ENCODE results near the gene KRTAP4-6.
A peak's percentile ranks its signal among the peaks of the same experiment; 100 is the strongest.
"Not testable (repeated sequence)": the region's sequence is repeated elsewhere in the genome, so short reads cannot be mapped to it uniquely, and the experiment has no call there.

KRTAP4-6 gene

DNA sequence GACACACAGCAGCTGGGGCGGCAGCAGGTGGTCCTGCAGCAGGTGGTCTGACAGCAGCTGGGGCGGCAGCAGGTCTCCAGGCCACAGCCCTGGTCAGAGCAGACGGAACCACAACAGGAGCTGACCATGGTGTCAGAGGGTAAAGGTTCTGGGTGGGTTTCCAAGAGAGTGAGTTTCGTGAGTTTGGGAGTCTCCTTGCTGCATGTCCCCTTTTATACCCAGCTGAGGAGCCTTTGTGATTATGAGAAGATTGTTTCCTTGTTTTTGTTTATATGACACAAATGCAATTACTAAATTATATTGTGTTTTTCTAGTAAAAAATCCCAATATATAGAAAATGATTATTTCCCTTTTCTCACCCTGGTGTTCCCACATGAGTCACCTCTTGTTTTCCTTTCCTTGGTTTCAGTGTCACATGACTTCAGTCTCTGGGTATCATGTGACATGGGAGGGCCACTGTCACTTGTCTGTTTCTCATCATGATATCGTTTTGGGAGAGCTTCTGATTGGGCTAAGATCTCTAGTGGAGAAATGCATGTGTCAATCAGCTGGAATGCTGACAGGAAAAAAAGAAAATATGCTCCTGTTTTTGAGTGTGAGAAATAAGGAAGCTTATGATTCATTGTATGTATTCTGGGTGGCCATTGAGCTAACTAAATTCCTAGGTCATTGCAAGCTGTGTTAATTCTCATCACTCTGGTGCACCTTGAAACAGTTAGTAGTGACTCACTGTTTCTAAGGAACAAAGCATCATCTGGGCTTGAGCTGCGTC, at the start of gene KRTAP4-6:
Gene KRTAP4-6 (minus strand): TSS at position 185 of the 772 bp plus-strand sequence. CDS start 57 bp downstream, at position 128.
- DNase-seq (ENCODE audit: low spot score): no peak

DNA sequence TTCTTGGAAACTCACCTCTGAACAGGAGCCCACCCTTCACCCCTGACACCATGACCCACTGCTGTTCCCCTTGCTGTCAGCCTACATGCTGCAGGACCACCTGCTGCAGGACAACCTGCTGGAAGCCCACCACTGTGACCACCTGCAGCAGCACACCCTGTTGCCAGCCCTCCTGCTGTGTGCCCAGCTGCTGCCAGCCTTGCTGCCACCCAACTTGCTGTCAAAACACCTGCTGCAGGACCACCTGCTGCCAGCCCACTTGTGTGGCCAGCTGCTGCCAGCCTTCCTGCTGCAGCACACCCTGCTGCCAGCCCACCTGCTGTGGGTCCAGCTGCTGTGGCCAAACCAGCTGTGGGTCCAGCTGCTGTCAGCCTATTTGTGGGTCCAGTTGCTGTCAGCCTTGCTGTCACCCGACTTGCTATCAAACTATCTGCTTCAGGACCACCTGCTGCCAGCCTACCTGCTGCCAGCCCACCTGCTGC, 49.5 kb upstream of the KRTAP4-6 start, which contains the start of gene KRTAP9-1:
Gene KRTAP9-1 (plus strand): TSS at position 51 of the 482 bp plus-strand sequence. CDS start 0 bp downstream, at position 51.
- not testable (repeated sequence) for DNase-seq (ENCODE audit: low spot score)

DNA sequence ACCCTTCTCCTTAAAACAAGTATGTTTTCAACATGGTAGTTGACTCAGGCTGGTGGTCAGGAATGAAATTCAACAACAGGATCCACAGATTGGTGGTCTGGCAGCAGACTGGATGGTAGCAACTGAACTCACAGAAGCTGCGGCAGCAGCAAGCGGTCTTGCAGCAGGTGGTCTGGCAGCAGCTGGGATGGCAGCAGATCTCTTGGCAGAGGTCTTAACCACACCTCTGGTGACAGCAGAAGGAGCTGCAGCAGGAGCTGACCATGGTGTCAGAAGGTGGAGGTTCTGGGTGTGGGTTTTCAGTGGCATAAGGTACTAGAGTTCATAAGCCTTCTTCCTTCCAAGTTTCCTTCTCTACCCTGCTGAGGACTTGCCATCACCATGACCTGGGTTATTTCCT, 46.5 kb upstream of the KRTAP4-6 start:
- no peak for DNase-seq (ENCODE audit: low spot score)

DNA sequence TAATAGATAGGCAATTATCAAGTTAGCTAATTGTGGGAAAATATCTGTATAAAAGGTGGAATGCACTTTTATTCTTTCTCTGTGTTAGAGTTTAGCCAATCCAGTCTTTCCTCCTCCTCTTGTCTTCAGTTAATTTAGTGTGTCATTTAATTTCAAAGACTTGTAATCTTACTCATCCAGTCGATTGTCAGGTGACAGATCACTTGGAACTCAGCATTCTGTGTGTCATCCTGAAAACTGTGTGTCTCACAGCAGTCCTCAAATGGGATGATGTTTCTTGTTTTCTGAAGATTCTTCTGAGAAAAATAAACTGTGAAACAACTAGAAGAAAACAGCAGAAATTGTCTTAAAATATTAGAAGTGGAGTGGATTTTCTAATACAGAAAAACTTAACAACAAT, 44.7 kb upstream of the KRTAP4-6 start:
- no peak for DNase-seq (ENCODE audit: low spot score)

DNA sequence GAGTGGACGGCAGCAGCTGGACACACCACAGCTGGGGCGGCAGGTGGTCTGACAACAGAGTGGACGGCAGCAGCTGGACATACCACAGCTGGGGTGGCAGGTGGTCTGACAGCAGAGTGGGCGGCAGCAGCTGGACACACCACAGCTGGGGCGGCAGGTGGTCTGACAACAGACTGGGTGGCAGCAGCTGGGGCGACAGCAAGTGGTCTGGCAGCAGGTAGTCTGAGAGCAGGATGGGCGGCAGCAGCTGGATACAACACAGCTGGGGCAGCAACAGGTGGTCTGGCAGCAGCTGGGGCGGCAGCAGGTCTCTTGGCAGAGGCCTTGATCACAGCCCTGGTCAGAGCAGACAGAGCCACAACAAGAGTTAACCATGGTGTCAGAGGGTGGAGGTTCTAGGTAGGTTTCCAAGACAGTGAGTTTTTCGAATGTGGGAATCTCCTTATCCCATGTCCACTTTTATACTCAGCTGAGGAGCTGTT, 44.2 kb upstream of the KRTAP4-6 start, which contains the start of gene KRTAP4-1:
Gene KRTAP4-1 (minus strand): TSS at position 432 of the 482 bp plus-strand sequence. CDS start 57 bp downstream, at position 375.
- DNase-seq (ENCODE audit: low spot score): no peak

DNA sequence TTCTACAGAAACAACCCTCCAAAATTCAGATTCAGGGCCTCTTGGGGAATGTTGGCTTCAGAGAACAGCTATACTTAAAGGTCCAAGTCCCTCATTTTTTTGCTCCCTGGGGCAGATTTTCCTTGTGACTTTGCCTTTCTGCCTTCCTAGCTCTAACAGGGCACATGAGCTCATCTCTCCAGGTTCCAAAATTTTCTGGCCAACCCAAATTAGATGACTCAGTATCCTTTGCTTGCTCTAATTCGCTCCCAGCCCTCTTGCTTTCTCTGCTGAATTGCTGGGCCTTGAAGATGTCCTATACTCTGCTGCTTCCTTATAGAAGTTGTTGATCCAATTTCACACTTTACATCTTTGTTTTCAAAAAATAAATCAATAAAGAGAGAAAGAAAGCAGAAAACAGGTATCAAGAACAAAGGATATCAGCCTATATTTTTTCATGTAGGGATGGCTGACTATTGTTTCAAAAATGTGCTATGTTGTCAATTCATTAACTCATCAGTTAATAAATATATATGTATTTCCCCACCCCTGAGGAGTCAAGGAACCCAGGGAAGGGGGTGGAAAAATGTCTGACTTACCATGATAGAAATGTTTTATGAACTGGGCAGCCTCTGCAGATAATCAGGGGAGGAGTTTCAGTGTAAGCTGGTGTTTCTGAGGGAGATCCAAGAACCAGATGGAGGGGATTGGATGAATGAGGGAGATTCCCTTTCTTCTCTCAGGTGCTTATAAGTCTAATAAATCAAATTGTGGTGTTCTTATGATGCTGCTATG, 38.7 kb upstream of the KRTAP4-6 start:
- no peak for DNase-seq (ENCODE audit: low spot score)

DNA sequence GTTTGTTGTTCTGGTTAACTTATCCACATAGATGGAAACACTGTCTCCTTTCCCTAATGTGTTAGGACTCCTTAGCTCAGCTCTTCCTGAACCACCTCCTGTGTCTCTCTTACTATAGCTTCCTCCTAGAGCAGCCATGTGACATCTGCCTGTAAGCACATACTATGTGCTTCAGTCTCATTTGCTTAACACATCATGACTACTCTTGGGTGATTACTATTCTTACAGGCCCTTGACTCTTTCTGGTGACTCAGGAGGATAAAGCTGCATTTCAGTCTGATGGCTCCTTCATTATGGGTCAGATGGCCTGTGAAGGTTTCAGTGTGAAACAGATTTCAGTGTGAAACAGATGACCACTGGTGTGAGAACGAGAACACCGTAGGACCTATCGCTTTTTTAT, 38.0 kb upstream of the KRTAP4-6 start:
- DNase-seq (ENCODE audit: low spot score): no peak

DNA sequence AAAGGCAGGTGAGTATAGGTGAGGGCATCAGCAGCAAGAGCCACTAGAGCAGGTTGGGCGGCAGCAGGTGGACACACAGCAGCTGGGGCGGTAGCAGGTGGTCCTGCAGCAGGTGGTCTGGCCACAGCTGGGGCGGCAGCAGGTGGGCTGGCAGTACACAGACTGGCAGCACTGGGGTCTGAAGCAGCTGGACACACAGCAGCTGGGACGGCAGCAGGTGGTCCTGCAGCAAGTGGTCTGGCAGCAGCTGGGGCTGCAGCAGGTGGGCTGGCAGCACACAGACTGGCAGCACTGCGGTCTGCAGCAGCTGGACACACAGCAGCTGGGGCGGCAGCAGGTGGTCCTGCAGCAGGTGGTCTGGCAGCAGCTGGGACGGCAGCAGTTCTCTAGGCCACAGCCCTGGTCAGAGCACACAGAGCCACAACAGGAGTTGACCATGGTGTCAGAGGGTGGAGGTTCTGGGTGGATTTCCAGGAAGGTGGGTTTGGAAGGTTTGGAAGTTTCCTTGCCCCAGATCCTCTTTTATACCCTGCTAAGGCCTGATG, 37.5 kb upstream of the KRTAP4-6 start, which contains the start of gene KRTAP4-2:
Gene KRTAP4-2 (minus strand): TSS at position 495 of the 545 bp plus-strand sequence. CDS start 57 bp downstream, at position 438.
- no peak for DNase-seq (ENCODE audit: low spot score)

DNA sequence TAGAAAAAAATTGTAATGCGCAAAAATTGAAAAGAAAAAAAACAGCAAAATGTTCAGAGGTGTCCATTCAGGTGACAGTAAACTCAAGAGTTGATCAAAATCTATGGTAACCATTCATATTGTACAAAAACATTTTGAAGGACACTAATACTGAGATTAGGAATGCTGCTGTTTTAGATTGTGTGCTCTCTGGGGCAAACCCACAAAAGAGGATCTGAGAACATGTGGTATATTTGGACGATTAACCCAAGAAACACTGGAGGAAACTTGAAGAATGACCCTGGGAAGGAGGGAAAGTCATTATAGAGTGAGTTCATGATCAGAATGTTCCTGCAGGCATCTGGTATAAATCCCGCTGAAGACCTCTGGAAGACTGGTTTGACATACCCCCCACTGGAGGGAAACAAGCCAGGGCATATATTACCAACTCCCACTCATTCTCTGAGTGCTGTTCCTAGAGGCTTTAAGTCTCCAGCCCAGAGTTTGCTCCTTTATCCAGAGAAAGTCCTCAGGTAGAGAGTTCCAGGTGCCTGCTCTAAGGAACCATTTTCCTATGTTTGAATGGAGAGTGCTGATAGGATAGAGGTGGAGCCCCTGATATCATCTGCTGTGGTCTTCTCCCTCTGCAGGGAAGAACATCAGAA, 36.5 kb upstream of the KRTAP4-6 start:
- no peak for DNase-seq (ENCODE audit: low spot score)

DNA sequence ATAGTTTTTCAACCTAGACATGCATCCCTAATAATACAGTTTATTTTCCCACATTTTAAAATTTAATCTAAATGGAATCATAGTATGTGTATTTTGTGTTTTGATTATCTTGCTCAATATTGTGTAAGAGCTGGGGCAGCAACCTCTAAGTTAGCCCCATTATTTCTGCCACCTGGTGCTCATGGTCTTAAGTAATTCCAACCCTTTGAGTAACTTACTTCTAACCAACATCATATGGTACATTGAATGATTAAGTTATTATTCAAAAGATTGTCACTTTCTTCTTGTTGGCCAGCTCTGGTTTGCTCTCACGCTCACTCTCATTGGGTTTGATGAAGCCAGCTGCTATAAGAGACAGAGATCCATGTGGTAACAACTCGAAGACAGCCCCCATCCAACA, 31.5 kb upstream of the KRTAP4-6 start:
- DNase-seq (ENCODE audit: low spot score): no peak

DNA sequence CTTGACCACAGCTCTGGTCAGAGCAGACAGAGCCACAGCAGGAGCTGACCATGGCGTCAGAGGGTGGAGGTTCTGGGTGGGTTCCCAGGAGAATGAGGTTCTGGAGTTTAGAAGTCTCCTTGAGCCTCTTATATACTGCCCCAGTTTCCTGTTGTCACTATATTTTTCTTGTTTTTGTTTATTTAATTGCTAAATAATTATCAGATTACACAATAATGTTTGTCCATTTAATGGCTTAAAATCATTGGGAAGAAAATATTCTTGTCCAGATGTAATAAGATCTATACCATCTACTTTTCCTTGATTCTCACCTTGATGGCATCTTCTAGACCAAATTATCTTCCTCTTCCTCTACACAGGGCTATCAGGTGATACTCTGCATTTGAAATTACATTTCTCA, 27.8 kb upstream of the KRTAP4-6 start, which contains the start of gene KRTAP4-3:
Gene KRTAP4-3 (minus strand): TSS at position 101 of the 400 bp plus-strand sequence. CDS start 49 bp downstream, at position 52.
- no peak for DNase-seq (ENCODE audit: low spot score)

DNA sequence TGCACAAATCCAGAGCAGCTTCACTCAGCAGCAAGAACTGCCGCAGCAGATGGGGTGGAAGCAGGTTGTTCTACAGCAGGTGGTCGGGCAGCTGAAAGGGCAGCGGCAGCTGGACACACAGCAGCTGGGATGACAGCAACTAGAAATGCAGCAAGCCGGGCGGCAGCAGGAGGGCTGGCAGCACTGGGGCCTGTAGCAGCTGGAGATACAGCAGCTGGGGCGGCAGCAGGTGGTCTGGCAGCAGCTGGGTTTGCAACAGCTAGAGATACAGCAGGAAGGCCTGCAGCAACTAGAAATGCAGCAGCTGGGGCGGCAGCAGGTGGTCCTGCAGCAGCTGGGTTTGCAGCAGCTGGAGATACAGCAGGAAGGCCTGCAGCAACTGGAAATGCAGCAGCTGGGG, 27.2 kb upstream of the KRTAP4-6 start:
- DNase-seq (ENCODE audit: low spot score): no peak

DNA sequence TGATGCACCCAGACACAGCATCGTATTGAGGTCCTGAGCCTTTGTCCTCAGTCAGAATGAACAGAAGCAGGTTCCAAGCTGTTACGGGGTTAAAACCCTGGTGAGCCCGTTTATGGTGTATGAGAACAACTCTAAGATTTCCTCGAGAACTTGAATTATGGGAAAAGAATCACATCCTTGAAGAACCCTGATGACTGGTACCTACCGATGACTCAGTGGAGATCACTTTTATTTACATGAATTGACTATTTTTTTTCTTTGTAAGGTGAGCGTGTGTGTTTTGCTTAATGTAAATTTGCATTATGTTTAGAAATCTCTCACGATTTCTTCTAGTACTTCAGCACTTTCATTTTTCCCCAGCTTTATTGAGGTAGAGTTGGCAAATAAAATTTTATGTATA, 23.5 kb upstream of the KRTAP4-6 start:
- no peak for DNase-seq (ENCODE audit: low spot score)

DNA sequence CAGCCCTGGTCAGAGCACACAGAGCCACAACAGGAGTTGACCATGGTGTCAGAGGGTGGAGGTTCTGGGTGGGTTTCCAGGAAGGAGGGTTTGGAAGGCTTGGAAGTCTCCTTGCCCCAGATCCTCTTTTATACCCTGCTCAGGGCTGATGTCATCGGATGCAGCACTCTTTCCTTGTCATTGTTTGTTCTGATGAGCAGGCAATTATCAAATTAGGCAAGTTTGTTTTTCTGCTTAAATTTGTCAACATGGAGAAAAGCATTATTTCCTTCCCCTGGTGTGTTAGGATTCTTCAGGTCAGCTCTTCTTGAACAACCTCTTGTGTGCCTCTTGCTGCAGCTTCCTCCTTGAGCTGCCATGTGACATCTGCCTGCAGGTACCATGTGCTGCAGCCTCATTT, 20.3 kb upstream of the KRTAP4-6 start, which contains the start of gene KRTAP4-4:
Gene KRTAP4-4 (minus strand): TSS at position 101 of the 400 bp plus-strand sequence. CDS start 57 bp downstream, at position 44.
- DNase-seq (ENCODE audit: low spot score): no peak

DNA sequence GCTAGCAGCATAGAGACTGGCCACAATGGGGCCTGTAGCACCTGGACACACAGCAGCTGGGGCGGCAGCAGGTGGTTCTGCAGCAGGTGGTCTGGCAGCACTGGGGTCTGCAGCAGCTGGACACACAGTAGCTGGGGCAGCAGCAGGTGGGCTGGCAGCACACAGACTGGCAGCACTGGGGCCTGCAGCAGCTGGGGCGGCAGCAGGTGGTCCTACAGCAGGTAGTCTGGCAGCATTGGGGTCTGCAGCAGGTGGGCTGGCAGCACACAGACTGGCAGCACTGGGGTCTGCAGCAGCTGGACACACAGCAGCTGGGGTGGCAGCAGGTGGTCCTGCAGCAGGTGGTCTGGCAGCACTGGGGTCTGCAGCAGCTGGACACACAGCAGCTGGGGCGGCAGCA, 19.8 kb upstream of the KRTAP4-6 start:
- DNase-seq (ENCODE audit: low spot score): not testable (repeated sequence)

DNA sequence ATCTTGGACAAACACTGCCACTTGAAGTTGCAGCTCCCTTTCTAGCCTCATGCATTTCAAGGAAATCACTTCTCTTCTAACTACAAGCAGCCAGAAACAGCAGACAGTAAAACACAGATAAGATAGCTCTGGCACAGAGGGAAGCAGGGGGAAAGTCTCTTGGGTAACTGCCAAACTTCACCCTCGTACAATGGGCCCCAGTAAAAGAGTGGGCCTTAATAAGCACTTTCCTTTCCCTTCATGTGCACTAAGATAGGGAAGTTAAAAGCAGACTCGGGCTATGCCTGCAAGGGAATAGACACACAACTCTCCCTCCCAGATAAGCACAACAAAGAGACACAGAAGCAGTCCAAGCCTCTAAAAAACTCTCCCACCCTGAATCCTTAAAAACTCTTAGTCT, 13.5 kb upstream of the KRTAP4-6 start:
- peak; percentile 11 for DNase-seq (ENCODE audit: low spot score)

DNA sequence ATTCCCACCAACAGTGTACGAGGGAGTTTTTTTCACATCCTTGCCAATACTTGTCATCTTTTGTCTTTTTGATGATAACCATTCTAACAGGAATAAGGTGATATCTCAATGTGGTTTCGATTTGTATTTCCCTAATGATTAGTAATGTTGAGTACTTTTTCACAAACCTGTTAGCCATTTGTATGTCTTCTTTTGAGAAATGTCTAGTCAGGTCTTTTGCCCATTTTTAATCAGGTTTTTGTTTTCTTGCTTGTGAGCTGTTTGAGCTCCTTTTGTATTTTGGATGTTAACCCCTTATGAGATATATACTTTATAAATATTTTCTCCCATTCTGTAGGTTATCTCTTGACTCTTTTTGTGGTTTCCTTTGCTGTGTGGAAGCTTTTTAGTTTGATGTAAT, 11.2 kb upstream of the KRTAP4-6 start:
- no peak for DNase-seq (ENCODE audit: low spot score)

DNA sequence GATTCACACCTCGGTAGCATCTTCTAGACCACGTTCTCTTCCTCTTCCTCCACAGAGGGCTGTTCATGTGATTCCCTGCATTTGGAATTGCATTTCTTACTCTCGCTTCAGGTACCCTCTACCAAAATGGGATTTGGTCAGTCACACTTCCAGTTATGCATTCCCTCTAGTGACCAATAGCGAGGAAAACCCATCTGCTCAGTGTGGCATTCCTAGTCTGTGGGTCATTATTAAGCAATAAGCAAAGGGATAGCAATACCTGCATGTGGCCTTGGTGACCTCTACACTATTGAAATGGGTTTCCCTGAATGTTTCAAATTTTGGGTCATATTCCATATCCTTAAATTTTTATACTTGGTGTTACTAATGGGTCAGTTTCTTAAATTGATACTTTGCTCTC, 9.7 kb upstream of the KRTAP4-6 start:
- DNase-seq (ENCODE audit: low spot score): no peak

DNA sequence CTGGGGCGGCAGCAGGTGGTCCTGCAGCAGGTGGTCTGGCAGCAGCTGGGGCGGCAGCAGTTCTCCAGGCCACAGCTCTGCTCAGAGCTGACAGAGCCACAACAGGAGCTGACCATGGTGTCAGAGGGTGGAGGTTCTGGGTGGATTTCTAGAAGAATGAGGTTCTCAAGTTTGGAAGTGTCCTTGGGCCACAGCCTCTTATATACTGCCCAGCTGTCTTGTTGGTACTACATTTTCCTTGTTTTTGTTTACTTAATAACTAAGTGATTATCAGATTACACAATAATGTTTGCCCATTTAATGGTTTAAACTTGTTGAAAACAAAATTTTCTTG, 9.3 kb upstream of the KRTAP4-6 start, which contains the start of gene KRTAP4-5:
Gene KRTAP4-5 (minus strand): TSS at position 174 of the 334 bp plus-strand sequence. CDS start 58 bp downstream, at position 116.
- DNase-seq (ENCODE audit: low spot score): no peak

DNA sequence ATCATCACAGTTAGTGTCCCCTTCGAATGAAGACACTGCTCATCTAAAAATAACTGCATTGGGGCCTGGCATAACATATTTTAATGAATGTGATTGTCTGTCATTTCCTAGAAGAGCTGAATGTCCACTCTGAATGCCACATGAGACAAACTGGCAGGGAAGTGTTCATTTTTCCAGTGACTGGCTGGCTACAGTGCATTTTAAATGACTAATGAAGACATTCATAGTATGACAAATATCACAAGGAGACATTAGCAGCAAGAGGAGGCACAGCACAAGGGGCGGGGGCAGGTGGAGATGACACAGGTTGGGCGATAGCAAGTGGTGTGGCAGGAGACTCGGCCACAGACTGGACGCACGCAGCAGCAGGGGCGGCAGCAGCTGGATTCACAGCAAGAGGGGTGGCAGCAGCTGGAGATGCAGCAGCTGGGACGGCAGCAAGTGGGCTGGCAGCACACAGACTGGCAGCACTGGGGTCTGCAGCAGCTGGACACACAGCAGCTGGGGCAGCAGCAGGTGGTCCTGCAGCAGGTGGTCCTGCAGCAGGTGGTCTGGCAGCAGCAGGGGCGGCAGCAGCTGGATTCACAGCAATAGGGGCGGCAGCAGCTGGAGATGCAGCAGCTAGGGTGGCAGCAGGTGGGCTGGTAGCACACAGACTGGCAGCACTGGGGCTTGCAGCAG, 8.8 kb upstream of the KRTAP4-6 start:
- DNase-seq (ENCODE audit: low spot score): not testable (repeated sequence)

All from putamen (tissue), 1 donor.